ENCODE results near the gene MAB21L4. TPM values are rescaled to one million over a fixed set of nuclear protein-coding genes. Genes with fewer than 3 reads are reported as not detected.

MAB21L4 gene
- polyA plus RNA-seq, 2 donors, result 181 to 254 TPM

GRCh38 chr2:240918258-240919091, 22.5 kb upstream of the MAB21L4 start:
- no peak overlapping the region for H3K4me3 ChIP-seq (ENCODE audit: low read depth in 1 of 2, low read length in 2 of 2)
- no peaks in the 10 kb centered on the region for H3K27me3 ChIP-seq (ENCODE audit: control insufficient read depth in 1 of 2, insufficient read depth in 2 of 2, low read length in 2 of 2)
- H3K36me3 ChIP-seq (ENCODE audit: control insufficient read depth in 2 of 2, insufficient read depth in 2 of 2, low read length in 1 of 2), result no peaks in the 10 kb centered on the region
- peaks cover 14 to 52% of the 10 kb centered on the region in 2 donors for H3K4me1 ChIP-seq (ENCODE audit: control insufficient read depth in 2 of 2, insufficient read depth in 2 of 2, low read length in 1 of 2)
- no peaks in the 10 kb centered on the region for H3K9me3 ChIP-seq (ENCODE audit: control insufficient read depth in 2 of 2, insufficient read depth in 1 of 2, low read depth in 1 of 2, low read length in 1 of 2)
- no peak overlapping the region for H3K27ac ChIP-seq (ENCODE audit: low read depth in 2 of 2, low read length in 1 of 2)
- WGBS, 2 donors, result 82 to 88% methylated on average over 35 to 36 of the region's 36 CpGs

DNA sequence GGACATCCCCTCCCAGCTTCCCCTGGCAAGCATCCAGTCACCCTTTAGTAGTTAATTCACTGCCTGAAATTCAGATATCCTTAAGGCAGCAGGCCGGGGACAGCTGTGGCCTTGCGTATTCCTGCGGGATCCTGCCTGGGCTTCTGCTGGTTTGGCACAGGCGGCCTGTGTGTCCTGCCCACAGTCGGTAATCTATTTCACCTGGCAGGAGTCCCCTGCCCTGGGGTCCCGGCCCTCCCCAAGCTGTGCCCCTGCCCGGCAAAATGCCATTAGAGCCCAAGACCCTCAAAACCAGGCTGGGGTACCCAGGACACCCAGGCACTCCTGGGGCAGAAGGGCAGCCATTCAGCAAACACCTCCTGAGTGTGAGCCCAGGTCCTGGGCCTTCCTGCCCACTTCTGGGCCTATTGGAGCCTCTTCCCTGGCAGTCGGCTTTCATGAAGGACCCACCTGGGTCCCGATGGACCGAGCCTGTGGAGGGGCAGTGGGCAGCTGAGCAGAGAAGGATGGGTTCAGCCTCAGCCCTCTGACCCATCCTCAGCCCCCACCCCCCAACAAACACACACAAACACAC, 21.8 kb upstream of the MAB21L4 start:
- Histone ChIP-seq H3K27ac (ENCODE audit: low read depth in 2 of 2, low read length in 1 of 2) (no peak overlapping the region), H3K27me3 (ENCODE audit: control insufficient read depth in 1 of 2, insufficient read depth in 2 of 2, low read length in 2 of 2) (no peaks in the 10 kb centered on the region), H3K4me1 (ENCODE audit: control insufficient read depth in 2 of 2, insufficient read depth in 2 of 2, low read length in 1 of 2) (peaks cover 14 to 47% of the 10 kb centered on the region in 2 donors), H3K4me3 (ENCODE audit: low read depth in 1 of 2, low read length in 2 of 2) (no peak overlapping the region), H3K36me3 (ENCODE audit: control insufficient read depth in 2 of 2, insufficient read depth in 2 of 2, low read length in 1 of 2) (no peaks in the 10 kb centered on the region), H3K9me3 (ENCODE audit: control insufficient read depth in 2 of 2, insufficient read depth in 1 of 2, low read depth in 1 of 2, low read length in 1 of 2) (no peaks in the 10 kb centered on the region)
- WGBS, 2 donors, result 59 to 68% methylated on average over 10 of the region's 10 CpGs

DNA sequence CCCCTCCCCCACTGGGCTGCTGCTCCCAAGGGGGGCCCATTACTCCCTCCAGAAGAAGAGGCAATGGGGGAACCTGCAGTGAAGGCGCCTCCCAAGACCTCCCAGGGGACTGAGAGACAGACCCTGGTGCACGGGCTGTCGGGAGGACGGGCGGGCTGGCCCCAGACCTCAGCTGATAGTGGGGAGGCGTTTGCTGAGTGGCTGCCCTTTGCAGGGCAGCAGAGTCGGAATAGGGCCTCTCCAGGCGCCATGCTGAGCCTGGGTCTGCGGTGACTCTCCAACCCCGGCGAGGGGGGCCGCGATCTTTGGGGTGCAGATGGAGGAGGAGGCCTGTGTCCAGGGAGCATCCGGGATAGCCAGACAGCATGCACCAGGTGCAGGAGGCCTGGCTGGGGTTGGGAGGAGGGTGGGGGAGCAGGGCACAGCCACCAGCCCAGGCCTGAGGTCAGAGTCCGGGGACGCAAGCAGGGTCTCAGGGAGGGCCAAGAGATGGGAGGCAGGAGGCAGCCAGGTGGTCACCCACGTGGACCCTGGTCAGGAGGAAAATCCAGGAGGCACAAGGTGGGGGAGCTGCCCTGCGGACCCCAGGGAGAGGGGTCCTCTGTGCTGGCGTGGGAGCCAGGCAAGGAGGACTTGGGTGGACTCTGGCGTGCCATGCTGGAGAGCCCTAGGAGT, 21.2 kb upstream of the MAB21L4 start:
- H3K4me1 ChIP-seq (ENCODE audit: control insufficient read depth in 2 of 2, insufficient read depth in 2 of 2, low read length in 1 of 2), result peaks cover 14 to 45% of the 10 kb centered on the region in 2 donors

DNA sequence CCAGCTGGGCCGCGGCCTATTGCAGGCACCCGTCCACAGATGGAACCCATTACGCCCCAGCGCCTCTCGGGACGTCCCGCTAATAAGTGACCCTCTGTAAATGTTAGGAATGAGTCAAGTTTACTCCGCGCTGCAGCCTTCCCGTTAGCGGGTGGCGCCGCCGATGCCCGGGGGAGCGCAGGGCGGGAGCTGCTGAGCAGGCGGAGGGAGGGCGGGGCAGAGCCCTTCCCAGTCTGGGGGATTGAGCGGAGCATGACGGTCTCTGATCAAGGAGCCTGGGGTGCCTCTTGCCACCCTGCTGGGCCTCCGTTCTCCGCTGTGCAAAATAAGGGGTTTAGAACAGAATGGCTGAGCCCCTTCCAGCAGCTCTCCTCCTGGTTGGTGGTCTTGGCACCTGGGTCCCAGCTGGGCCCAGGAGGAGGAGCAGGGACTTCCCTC, 20.6 kb upstream of the MAB21L4 start:
- WGBS, 2 donors, result 7 to 8% methylated on average over 22 to 24 of the region's 24 CpGs
- Histone ChIP-seq H3K9me3 (ENCODE audit: control insufficient read depth in 2 of 2, insufficient read depth in 1 of 2, low read depth in 1 of 2, low read length in 1 of 2) (no peaks in the 10 kb centered on the region), H3K36me3 (ENCODE audit: control insufficient read depth in 2 of 2, insufficient read depth in 2 of 2, low read length in 1 of 2) (no peaks in the 10 kb centered on the region), H3K27ac (ENCODE audit: low read depth in 2 of 2, low read length in 1 of 2) (no peak overlapping the region), H3K4me1 (ENCODE audit: control insufficient read depth in 2 of 2, insufficient read depth in 2 of 2, low read length in 1 of 2) (peaks cover 14 to 39% of the 10 kb centered on the region in 2 donors), H3K27me3 (ENCODE audit: control insufficient read depth in 1 of 2, insufficient read depth in 2 of 2, low read length in 2 of 2) (no peaks in the 10 kb centered on the region), H3K4me3 (ENCODE audit: low read depth in 1 of 2, low read length in 2 of 2) (no peak overlapping the region)

More for the DNA sequence above, 21.2 kb upstream of the MAB21L4 start:
- Histone ChIP-seq H3K27ac (ENCODE audit: low read depth in 2 of 2, low read length in 1 of 2) (no peak overlapping the region), H3K36me3 (ENCODE audit: control insufficient read depth in 2 of 2, insufficient read depth in 2 of 2, low read length in 1 of 2) (no peaks in the 10 kb centered on the region), H3K9me3 (ENCODE audit: control insufficient read depth in 2 of 2, insufficient read depth in 1 of 2, low read depth in 1 of 2, low read length in 1 of 2) (no peaks in the 10 kb centered on the region), H3K27me3 (ENCODE audit: control insufficient read depth in 1 of 2, insufficient read depth in 2 of 2, low read length in 2 of 2) (no peaks in the 10 kb centered on the region), H3K4me3 (ENCODE audit: low read depth in 1 of 2, low read length in 2 of 2) (no peak overlapping the region)
- 85 to 89% methylated on average over 20 of the region's 20 CpGs for WGBS, 2 donors

GRCh38 chr2:240915526-240916341, 19.8 kb upstream of the MAB21L4 start:
- Histone ChIP-seq H3K4me1 (ENCODE audit: control insufficient read depth in 2 of 2, insufficient read depth in 2 of 2, low read length in 1 of 2) (peaks cover 9 to 31% of the 10 kb centered on the region in 2 donors), H3K27me3 (ENCODE audit: control insufficient read depth in 1 of 2, insufficient read depth in 2 of 2, low read length in 2 of 2) (no peaks in the 10 kb centered on the region), H3K4me3 (ENCODE audit: low read depth in 1 of 2, low read length in 2 of 2) (no peak overlapping the region), H3K27ac (ENCODE audit: low read depth in 2 of 2, low read length in 1 of 2) (no peak overlapping the region), H3K9me3 (ENCODE audit: control insufficient read depth in 2 of 2, insufficient read depth in 1 of 2, low read depth in 1 of 2, low read length in 1 of 2) (no peaks in the 10 kb centered on the region), H3K36me3 (ENCODE audit: control insufficient read depth in 2 of 2, insufficient read depth in 2 of 2, low read length in 1 of 2) (no peaks in the 10 kb centered on the region)
- 37% methylated on average over 28 to 34 of the region's 34 CpGs for WGBS, 2 donors

DNA sequence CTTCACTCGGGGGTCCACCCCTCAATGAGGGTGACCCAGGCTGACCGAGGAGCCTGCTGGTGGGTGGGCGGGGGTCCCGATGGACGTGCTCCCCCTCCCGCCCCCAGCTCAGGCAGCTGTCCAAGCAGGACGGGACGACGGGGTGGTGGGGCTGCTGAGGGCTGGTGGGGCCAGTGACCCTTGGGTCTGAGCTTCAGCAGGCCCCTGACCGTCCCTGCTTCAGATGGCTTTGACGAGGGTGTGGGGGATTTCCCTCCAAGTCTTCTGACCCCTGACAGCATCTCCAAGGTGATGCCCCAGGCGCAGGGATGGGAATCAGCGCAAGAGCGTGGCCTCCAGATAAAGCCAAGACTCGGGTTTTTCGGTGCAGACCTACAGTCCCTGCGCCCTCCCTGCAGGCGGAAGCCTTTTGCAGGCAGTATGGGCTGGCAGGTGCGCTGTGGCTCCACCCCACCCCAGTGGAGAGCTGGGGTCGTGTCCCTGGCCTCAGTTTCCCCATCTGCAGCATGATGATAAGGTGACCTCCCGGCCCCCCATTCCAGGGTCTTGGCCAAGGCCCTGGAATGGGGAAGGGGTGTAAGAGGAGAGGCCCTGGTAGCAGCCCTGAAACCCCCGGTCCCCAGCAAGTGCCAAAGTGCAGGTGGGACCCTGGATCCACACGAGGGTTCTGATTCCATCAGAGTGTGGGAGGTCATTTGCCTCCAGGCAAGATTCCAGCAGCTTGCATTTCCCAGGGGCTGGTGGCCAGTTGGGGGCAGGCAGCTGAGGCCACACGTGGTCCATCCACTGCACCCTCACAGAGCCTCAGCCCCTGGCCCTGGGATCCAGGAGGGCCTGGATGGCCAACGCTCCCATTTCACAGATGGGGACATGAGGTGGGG, 18.9 kb upstream of the MAB21L4 start:
- Histone ChIP-seq H3K27me3 (ENCODE audit: control insufficient read depth in 1 of 2, insufficient read depth in 2 of 2, low read length in 2 of 2) (no peaks in the 10 kb centered on the region), H3K36me3 (ENCODE audit: control insufficient read depth in 2 of 2, insufficient read depth in 2 of 2, low read length in 1 of 2) (no peaks in the 10 kb centered on the region), H3K27ac (ENCODE audit: low read depth in 2 of 2, low read length in 1 of 2) (no peak overlapping the region), H3K4me3 (ENCODE audit: low read depth in 1 of 2, low read length in 2 of 2) (no peak overlapping the region), H3K4me1 (ENCODE audit: control insufficient read depth in 2 of 2, insufficient read depth in 2 of 2, low read length in 1 of 2) (peaks cover 9 to 30% of the 10 kb centered on the region in 2 donors), H3K9me3 (ENCODE audit: control insufficient read depth in 2 of 2, insufficient read depth in 1 of 2, low read depth in 1 of 2, low read length in 1 of 2) (no peaks in the 10 kb centered on the region)
- 43 to 47% methylated on average over 25 of the region's 25 CpGs for WGBS, 2 donors

DNA sequence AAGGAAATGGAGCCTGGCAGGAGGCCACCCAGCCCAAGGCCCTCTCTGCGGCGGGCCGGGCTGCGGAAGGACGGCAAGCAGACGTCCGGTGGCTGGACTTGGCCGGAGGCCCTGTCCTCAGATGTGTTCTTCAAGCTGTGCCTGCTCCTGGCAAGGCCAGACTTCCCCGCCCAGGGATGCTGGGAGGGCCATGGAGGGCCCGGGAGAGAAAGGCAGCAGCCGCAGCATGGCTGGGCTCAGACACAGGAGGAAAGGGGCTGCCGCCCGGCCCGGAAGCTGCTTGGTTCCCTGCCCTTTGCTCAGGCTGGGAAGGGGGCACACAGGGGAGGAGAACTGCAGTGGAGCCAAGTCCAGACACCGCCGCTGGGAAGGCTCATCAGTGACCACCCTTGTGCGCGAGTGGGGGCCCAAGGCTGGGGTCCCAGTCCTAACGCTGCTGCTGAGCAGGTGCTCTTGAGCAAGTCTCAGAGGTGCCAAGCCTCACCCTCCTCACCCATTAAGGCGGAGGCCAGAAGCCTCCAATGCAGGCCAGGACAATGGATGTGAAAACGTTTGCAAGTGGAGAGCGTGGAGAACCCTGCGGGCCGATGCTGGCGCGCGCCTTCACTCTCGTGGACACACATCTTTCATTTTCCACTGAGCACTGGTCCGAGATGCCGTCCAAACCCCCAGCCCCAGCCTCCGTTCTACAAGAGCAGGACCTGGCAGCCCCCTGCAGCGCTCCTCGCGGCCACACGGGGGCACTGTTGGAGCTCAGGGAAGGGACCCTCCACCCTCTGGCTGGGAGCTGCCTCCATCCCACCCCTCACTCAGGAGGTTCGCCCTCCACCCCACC, 18.1 kb upstream of the MAB21L4 start:
- Histone ChIP-seq H3K36me3 (ENCODE audit: control insufficient read depth in 2 of 2, insufficient read depth in 2 of 2, low read length in 1 of 2) (no peaks in the 10 kb centered on the region), H3K9me3 (ENCODE audit: control insufficient read depth in 2 of 2, insufficient read depth in 1 of 2, low read depth in 1 of 2, low read length in 1 of 2) (no peaks in the 10 kb centered on the region), H3K4me3 (ENCODE audit: low read depth in 1 of 2, low read length in 2 of 2) (peak overlapping the region in 1 of 2 donors; percentile 5), H3K27ac (ENCODE audit: low read depth in 2 of 2, low read length in 1 of 2) (peak overlapping the region in 1 of 2 donors; percentile 83), H3K4me1 (ENCODE audit: control insufficient read depth in 2 of 2, insufficient read depth in 2 of 2, low read length in 1 of 2) (peaks cover 9 to 33% of the 10 kb centered on the region in 2 donors), H3K27me3 (ENCODE audit: control insufficient read depth in 1 of 2, insufficient read depth in 2 of 2, low read length in 2 of 2) (no peaks in the 10 kb centered on the region)
- WGBS, 2 donors, result 28 to 29% methylated on average over 36 of the region's 36 CpGs

All from esophagus (tissue), 2 donors.